Activated CD4-positive, CD25-positive, alpha-beta regulatory T cell treated with anti-CD3 and anti-CD28 coated beads, Interleukin-2, amount 50 U/mL, for 16 hours (primary cell): ENCODE data around the gene PIK3R1.
"Not testable (repeated sequence)": the region's sequence is repeated elsewhere in the genome, so short reads cannot be mapped to it uniquely, and the experiment has no call there.

Experiments
- DNase-seq: peaks from one replicate; pipeline ENCODE4 v3.0.0-alpha.2; 2020; ENCODE audit warnings: low read depth, low spot score

The PIK3R1 gene

GRCh38 chr5:68193481-68194036 lies 22.0 kb upstream of the PIK3R1 start:
- DNase-seq: no peak

GRCh38 chr5:68194386-68194785 lies 21.2 kb upstream of the PIK3R1 start:
- DNase-seq: no peak

GRCh38 chr5:68195137-68195536 lies 20.4 kb upstream of the PIK3R1 start:
- DNase-seq: no peak

- no peak for DNase-seq
Observed at GRCh38 chr5:68196876-68197275, 18.7 kb upstream of the PIK3R1 start.

GRCh38 chr5:68200288-68200687 lies 15.3 kb upstream of the PIK3R1 start:
- no peak for DNase-seq

GRCh38 chr5:68210654-68211053 lies 4.9 kb upstream of the PIK3R1 start:
- not testable (repeated sequence) for DNase-seq

- DNase-seq: no peak
Observed at GRCh38 chr5:68214482-68215207, 911 bp upstream of the PIK3R1 start.

GRCh38 chr5:68215898-68216244 lies 315 bp downstream of the PIK3R1 start:
- no peak for DNase-seq

- peak; percentile 26 for DNase-seq
Observed at GRCh38 chr5:68216245-68217046, 890 bp downstream of the PIK3R1 start.

- DNase-seq: no peak
Observed at GRCh38 chr5:68217047-68217355, 1.4 kb downstream of the PIK3R1 start.

GRCh38 chr5:68217528-68217927 lies 2.0 kb downstream of the PIK3R1 start:
- no peak for DNase-seq

GRCh38 chr5:68219161-68219816 lies 3.7 kb downstream of the PIK3R1 start:
- no peak for DNase-seq

- no peak for DNase-seq
Observed at GRCh38 chr5:68220260-68220659, 4.7 kb downstream of the PIK3R1 start.

GRCh38 chr5:68220914-68221313 lies 5.4 kb downstream of the PIK3R1 start:
- no peak for DNase-seq

GRCh38 chr5:68221488-68221887 lies 5.9 kb downstream of the PIK3R1 start:
- no peak for DNase-seq

GRCh38 chr5:68222310-68222709 lies 6.8 kb downstream of the PIK3R1 start:
- no peak for DNase-seq

GRCh38 chr5:68222824-68223354 lies 7.3 kb downstream of the PIK3R1 start:
- DNase-seq: no peak

- no peak for DNase-seq
Observed at GRCh38 chr5:68223904-68224303, 8.3 kb downstream of the PIK3R1 start.

- no peak for DNase-seq
Observed at GRCh38 chr5:68224509-68225187, 9.1 kb downstream of the PIK3R1 start.

GRCh38 chr5:68225188-68225910 lies 9.8 kb downstream of the PIK3R1 start:
- no peak for DNase-seq
